Psoas muscle (tissue), 8 donors: ENCODE results near the gene CTIF. TPM values are rescaled to one million over a fixed set of nuclear protein-coding genes. Genes with fewer than 3 reads are reported as not detected.

Experiments
- ATAC-seq, 4 donors: fragments of 200-7000 bp; cut with Tn5 transposase; one replicate each; pipeline ENCODE4 v1.9.1; 2020; ENCODE audit warnings: moderate library complexity in 3 of 4, mild to moderate bottlenecking in 2 of 4
- DNase-seq, 2 donors: peaks; one replicate each; pipeline ENCODE4 v3.0.0-alpha.2; 2020
- H3K27ac ChIP-seq: fragments of 200-600 bp; one replicate; pipeline ENCODE4 v1.8.0; 2022
- H3K27me3 ChIP-seq, 3 donors: fragments of 200-600 bp in 1 of 3; one replicate each; pipeline versions ENCODE4 v1.6.1 to v1.8.0; 2013 to 2022; ENCODE audit warnings: low read length in 2 of 3, mild to moderate bottlenecking in 2 of 3, moderate library complexity in 1 of 3; ENCODE audit not compliant: insufficient read depth in 3 of 3
- H3K36me3 ChIP-seq, 2 donors: fragments of 200-600 bp in 1 of 2; one replicate each; pipeline versions ENCODE4 v1.6.1 to v1.8.0; 2013 to 2022; ENCODE audit warnings: low read depth in 1 of 2, mild to moderate bottlenecking in 1 of 2, moderate library complexity in 1 of 2; ENCODE audit not compliant: insufficient read depth in 1 of 2
- H3K4me1 ChIP-seq: fragments of 200-600 bp; one replicate; pipeline ENCODE4 v1.8.0; 2022
- H3K4me3 ChIP-seq: fragments of 200-600 bp; one replicate; pipeline ENCODE4 v1.8.0; 2022; ENCODE audit warnings: mild to moderate bottlenecking
- H3K9me3 ChIP-seq: fragments of 200-600 bp; one replicate; pipeline ENCODE4 v1.8.0; 2022
- CTCF ChIP-seq: fragments of 200-600 bp; IDR thresholded peaks from one replicate; pipeline ENCODE4 v1.8.0; 2022; ENCODE audit warnings: antibody characterized with exemption
- WGBS, 3 donors: extraction: QIAGEN DNeasy Blood & Tissue Kit; methylation state at CpG; one replicate each; pipeline versions ENCODE4 v1.1.6 to v1.1.7; 2013; 5-methylcytosine and 5-hydroxymethylcytosine counted together
- intact Hi-C, 2 donors: fragments of 100-400 bp; cut with DNase I; formaldehyde crosslinking; loops; one replicate each; pipeline versions ENCODE4 v1.11.0 to v1.14.2; 2022
- polyA plus RNA-seq, 3 donors: library from polyadenylated mRNA; stranded (reverse); fragments of 200-250 nt; gene quantifications; one replicate each; pipeline ENCODE4 v1.2.3, GENCODE V29; 2013
- total RNA-seq, 4 donors: library from RNA; stranded (reverse); fragmentation: NEBNext Ultra II Directional in 2 of 4; extraction: Animal tissue kit (Norgen Biotek cat#: 25700) in 2 of 4; gene quantifications; one replicate each; pipeline versions ENCODE4 v1.2.1 to v1.2.4, GENCODE V29; 2021 to 2023
- donor health status: healthy with polysubstance abuse.
- donor health status: DM: no; HTN: no; CAD: no; lungs with moderate emphysema.
- donor health status: Bipolar disorder and iron deficiency.
- donor health status: healthy.
- donor health status: DM: yes; HTN: yes; CAD: no.
- donor health status: DM: no; HTN: no; CAD: no.
- donor health status: DM: no; HTN: no; CAD: no.
- donor health status: DM: yes; HTN: yes; CAD: no.

The CTIF gene
- total and polyA plus RNA-seq, 7 donors: 11.3 to 40.5 (median 26.9) TPM

GRCh38 chr18:48514786-48515185 lies 24.0 kb upstream of the CTIF start:
- intact Hi-C loops: no loop called here
- no peak for ATAC-seq
- Histone ChIP-seq H3K27me3 (no peaks in the 10 kb centered on the region), H3K9me3 (no peaks in the 10 kb centered on the region), H3K27ac (no peak overlapping the region), H3K4me1 (no peaks in the 10 kb centered on the region), H3K36me3 (no peaks in the 10 kb centered on the region), H3K4me3 (no peak overlapping the region)
- 38 to 54% (median 39%) methylated on average over 11 of the region's 11 CpGs for WGBS, 3 donors
- no peak for DNase-seq
- no peak for TF ChIP-seq CTCF

DNA sequence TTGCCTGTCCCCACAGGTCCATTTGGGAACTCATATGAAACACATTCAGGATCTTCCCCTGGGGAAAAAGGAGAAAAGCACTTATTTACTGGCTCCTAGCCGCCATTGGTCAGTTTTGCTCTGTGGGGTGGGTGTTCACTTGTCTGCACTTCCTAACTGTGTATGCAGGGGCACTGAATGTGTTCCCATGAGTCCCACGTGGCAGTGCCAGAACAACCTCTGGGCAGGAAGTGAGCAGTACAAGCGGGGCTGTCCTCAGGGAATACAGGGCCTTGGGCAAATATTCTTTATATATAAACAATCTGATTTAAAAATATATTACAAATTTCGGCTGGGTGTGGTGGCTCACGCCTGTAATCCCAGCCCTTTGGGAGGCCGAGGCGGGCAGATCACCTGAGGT lies 21.8 kb upstream of the CTIF start:
- H3K27me3 ChIP-seq: no peaks in the 10 kb centered on the region
- no peak for TF ChIP-seq CTCF
- no peaks in the 10 kb centered on the region for H3K9me3 ChIP-seq
- DNase-seq (no peak), ATAC-seq (no peak)
- H3K36me3 ChIP-seq: no peaks in the 10 kb centered on the region
- no peak overlapping the region for H3K27ac ChIP-seq
- 75 to 86% (median 78%) methylated on average over 7 of the region's 7 CpGs for WGBS, 3 donors
- intact Hi-C loops: no loop called here
- H3K4me3 ChIP-seq: no peak overlapping the region
- H3K4me1 ChIP-seq: no peaks in the 10 kb centered on the region

DNA sequence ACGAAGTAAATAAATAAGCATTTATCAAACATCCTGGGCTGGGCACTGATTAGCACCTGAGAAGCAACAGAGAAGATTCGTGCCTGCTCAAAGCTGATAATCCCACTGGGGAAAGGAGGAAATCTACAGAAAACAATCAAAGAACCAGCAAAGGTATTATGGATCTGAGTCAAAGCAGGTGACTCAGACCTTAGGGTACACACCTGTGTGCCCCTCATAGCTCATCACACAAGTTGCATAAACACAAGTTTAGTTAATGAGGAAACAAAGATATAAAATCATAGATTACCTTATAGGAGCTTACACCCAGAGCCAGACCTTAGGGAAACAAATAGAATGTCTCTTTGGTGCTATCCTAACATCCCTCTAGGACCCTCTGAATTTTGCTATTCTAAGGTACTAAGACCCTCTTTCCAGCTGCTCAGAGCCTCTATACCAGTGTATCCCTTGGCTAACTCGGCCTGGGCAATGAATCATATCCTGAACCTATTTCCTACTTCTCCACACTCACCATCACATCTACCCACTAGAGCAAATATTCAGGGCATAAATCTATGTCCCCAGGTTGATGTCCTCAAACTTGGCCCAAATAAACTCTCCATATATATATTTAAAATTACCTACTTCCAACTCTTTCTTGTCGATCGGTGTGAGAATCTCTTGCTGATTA lies 19.3 kb upstream of the CTIF start:
- WGBS, 3 donors: 76 to 82% (median 81%) methylated on average over 5 of the region's 5 CpGs
- intact Hi-C loops: no loop called here
- ATAC-seq (no peak), DNase-seq (no peak)
- no peak overlapping the region for H3K27ac ChIP-seq
- H3K27me3 ChIP-seq: no peaks in the 10 kb centered on the region
- no peak for TF ChIP-seq CTCF
- no peaks in the 10 kb centered on the region for H3K9me3 ChIP-seq
- H3K4me1 ChIP-seq: no peaks in the 10 kb centered on the region
- no peaks in the 10 kb centered on the region for H3K36me3 ChIP-seq
- no peak overlapping the region for H3K4me3 ChIP-seq

GRCh38 chr18:48521723-48522122 lies 17.1 kb upstream of the CTIF start:
- DNase-seq (no peak), ATAC-seq (no peak)
- no peaks in the 10 kb centered on the region for H3K27me3 ChIP-seq
- no peak overlapping the region for H3K4me3 ChIP-seq
- H3K9me3 ChIP-seq: no peaks in the 10 kb centered on the region
- no peak overlapping the region for H3K27ac ChIP-seq
- H3K4me1 ChIP-seq: no peaks in the 10 kb centered on the region
- 78 to 84% (median 82%) methylated on average over 5 of the region's 5 CpGs for WGBS, 3 donors
- no peak for TF ChIP-seq CTCF
- no peaks in the 10 kb centered on the region for H3K36me3 ChIP-seq
- intact Hi-C loops: no loop called here

GRCh38 chr18:48525671-48526070 lies 13.2 kb upstream of the CTIF start:
- no peaks in the 10 kb centered on the region for H3K27me3 ChIP-seq
- DNase-seq (no peak), ATAC-seq (no peak)
- no peak overlapping the region for H3K27ac ChIP-seq
- intact Hi-C loops: no loop called here
- no peak overlapping the region for H3K4me3 ChIP-seq
- no peak for TF ChIP-seq CTCF
- peaks cover 7% of the 10 kb centered on the region for H3K4me1 ChIP-seq
- H3K36me3 ChIP-seq: no peaks in the 10 kb centered on the region
- H3K9me3 ChIP-seq: no peaks in the 10 kb centered on the region
